GM19452 (cell line): Measurements from ENCODE around the gene ETV6.
"Not testable (repeated sequence)": the region's sequence is repeated elsewhere in the genome, so short reads cannot be mapped to it uniquely, and the experiment has no call there.

Experiments used
- ATAC-seq: cut with Tn5 transposase; IDR thresholded peaks from one replicate; pipeline ENCODE4 v1.9.1; 2021; ENCODE audit not compliant: unreplicated experiment

ETV6 gene

GRCh38 chr12:11666131-11667050 lies 16.9 kb downstream of the ETV6 start:
- ATAC-seq = no peak

- no peak for ATAC-seq
These were observed 17.7 kb downstream of the ETV6 start for GRCh38 chr12:11667171-11667570.

- ATAC-seq = no peak
These were observed 19.1 kb downstream of the ETV6 start for GRCh38 chr12:11668611-11669010.

GRCh38 chr12:11669348-11669747 lies 19.9 kb downstream of the ETV6 start:
- no peak for ATAC-seq

GRCh38 chr12:11672256-11673191 lies 23.1 kb downstream of the ETV6 start:
- ATAC-seq = no peak

- no peak for ATAC-seq
These were observed 24.4 kb downstream of the ETV6 start for GRCh38 chr12:11673666-11674461.

- ATAC-seq = no peak
These were observed 25.5 kb downstream of the ETV6 start for GRCh38 chr12:11674894-11675390.

GRCh38 chr12:11676052-11676451 lies 26.6 kb downstream of the ETV6 start:
- ATAC-seq = no peak

- no peak for ATAC-seq
These were observed 27.6 kb downstream of the ETV6 start for GRCh38 chr12:11677093-11677492.

GRCh38 chr12:11677752-11678151 lies 28.3 kb downstream of the ETV6 start:
- ATAC-seq = no peak

GRCh38 chr12:11678781-11679180 lies 29.3 kb downstream of the ETV6 start:
- no peak for ATAC-seq

GRCh38 chr12:11681207-11681606 lies 31.7 kb downstream of the ETV6 start:
- ATAC-seq = no peak

- ATAC-seq = not testable (repeated sequence)
These were observed 32.2 kb downstream of the ETV6 start for GRCh38 chr12:11681695-11682094.

GRCh38 chr12:11684393-11684792 lies 34.9 kb downstream of the ETV6 start:
- no peak for ATAC-seq

- ATAC-seq = no peak
These were observed 35.3 kb downstream of the ETV6 start for GRCh38 chr12:11684811-11685210.

- ATAC-seq = no peak
These were observed 35.8 kb downstream of the ETV6 start for GRCh38 chr12:11685316-11685715.

GRCh38 chr12:11685716-11686115 lies 36.2 kb downstream of the ETV6 start:
- ATAC-seq = no peak

- ATAC-seq = no peak
These were observed 36.6 kb downstream of the ETV6 start for GRCh38 chr12:11686120-11686519.

GRCh38 chr12:11687528-11687927 lies 38.1 kb downstream of the ETV6 start:
- ATAC-seq = no peak

GRCh38 chr12:11688379-11688778 lies 38.9 kb downstream of the ETV6 start:
- ATAC-seq = no peak

- ATAC-seq = no peak
These were observed 39.4 kb downstream of the ETV6 start for GRCh38 chr12:11688831-11689230.
